Left lung (tissue), 10 donors: ENCODE data around the gene DISC1. TPM values are rescaled to one million over a fixed set of nuclear protein-coding genes. Genes with fewer than 3 reads are reported as not detected.

ENCODE experiments used
- ATAC-seq: fragments of 200-7000 bp; cut with Tn5 transposase; one replicate; pipeline ENCODE4 v1.9.1; 2020; ENCODE audit warnings: moderate library complexity
- DNase-seq, 4 donors: peaks; one replicate each; pipeline ENCODE4 v3.0.0-alpha.2; 2013 to 2020
- H3K27ac ChIP-seq, 2 donors: fragments of 200-600 bp; sonication (generic) in 1 of 2; one replicate each; pipeline versions ENCODE4 v1.5.0 to v1.8.0; 2020 to 2021
- H3K27me3 ChIP-seq, 2 donors: fragments of 200-600 bp; sonication (generic) in 1 of 2; one replicate each; pipeline versions ENCODE4 v1.5.0 to v1.8.0; 2020 to 2021
- H3K36me3 ChIP-seq, 2 donors: fragments of 200-600 bp; sonication (generic) in 1 of 2; one replicate each; pipeline versions ENCODE4 v1.5.0 to v1.8.0; 2020 to 2021
- H3K4me1 ChIP-seq, 2 donors: fragments of 200-600 bp; one replicate each; pipeline ENCODE4 v1.8.0; 2021
- H3K4me3 ChIP-seq, 2 donors: fragments of 200-600 bp; sonication (generic) in 1 of 2; one replicate each; pipeline versions ENCODE4 v1.5.0 to v1.8.0; 2020 to 2021; ENCODE audit warnings: mild to moderate bottlenecking in 1 of 2
- H3K9me3 ChIP-seq, 2 donors: fragments of 200-600 bp; sonication (generic) in 1 of 2; one replicate each; pipeline versions ENCODE4 v1.5.0 to v1.8.0; 2020 to 2021
- CTCF ChIP-seq, 2 donors: fragments of 200-600 bp; sonication (generic) in 1 of 2; IDR thresholded peaks; one replicate each; pipeline versions ENCODE4 v1.5.0 to v1.8.0; 2021; ENCODE audit warnings: antibody characterized with exemption in 2 of 2
- intact Hi-C, 2 donors: fragments of 100-400 bp; cut with DNase I; formaldehyde crosslinking; loops; one replicate each; pipeline versions ENCODE4 v1.11.2 to v1.14.2; 2022
- polyA plus RNA-seq, 6 donors: library from polyadenylated mRNA; unstranded; fragments of 120-200 nt; gene quantifications; one replicate each; pipeline ENCODE4 v1.2.1, GENCODE V29; 2013; ENCODE audit not compliant: insufficient read length in 6 of 6
- total RNA-seq, 2 donors: library from RNA; stranded (reverse); fragmentation: NEBNext Ultra II Directional; extraction: Animal tissue kit (Norgen Biotek cat#: 25700); gene quantifications; one replicate each; pipeline ENCODE4 v1.2.1, GENCODE V29; 2021
- donor health status: DM: no; HTN: yes; CAD: no.
- donor health status: DM: no; HTN: no; CAD: no.

DISC1 gene
- total and polyA plus RNA-seq, 8 donors, result 3.9 to 11.7 (median 10.5) TPM

GRCh38 chr1:231887866-231888265 is 261.3 kb downstream of the DISC1 start:
- Histone ChIP-seq H3K4me3 (no peak overlapping the region), H3K27me3 (no peaks in the 10 kb centered on the region), H3K36me3 (no peaks in the 10 kb centered on the region), H3K4me1 (no peaks in the 10 kb centered on the region), H3K27ac (no peak overlapping the region), H3K9me3 (no peaks in the 10 kb centered on the region)
- TF ChIP-seq CTCF (IDR thresholded peaks at IDR 0.05), result no peak
- ATAC-seq (no peak), DNase-seq (no peak)
- intact Hi-C loops, result no loop called here

- Histone ChIP-seq H3K27ac (no peak overlapping the region), H3K4me3 (no peak overlapping the region), H3K36me3 (no peaks in the 10 kb centered on the region), H3K4me1 (no peaks in the 10 kb centered on the region), H3K9me3 (peaks cover 0 to 4% of the 10 kb centered on the region in 2 donors), H3K27me3 (no peaks in the 10 kb centered on the region)
- no peak for ATAC-seq
- TF ChIP-seq CTCF (IDR thresholded peaks at IDR 0.05), result no peak
- intact Hi-C loops, result no loop called here
- no peak for DNase-seq
Observed at GRCh38 chr1:231890791-231891190, 264.2 kb downstream of the DISC1 start.

GRCh38 chr1:231893400-231894102 is 267.0 kb downstream of the DISC1 start:
- Histone ChIP-seq H3K27ac (no peak overlapping the region), H3K9me3 (peaks cover 0 to 4% of the 10 kb centered on the region in 2 donors), H3K36me3 (no peaks in the 10 kb centered on the region), H3K27me3 (no peaks in the 10 kb centered on the region), H3K4me1 (no peaks in the 10 kb centered on the region), H3K4me3 (no peak overlapping the region)
- ATAC-seq (no peak), DNase-seq (no peak)
- TF ChIP-seq CTCF (IDR thresholded peaks at IDR 0.05), result no peak
- intact Hi-C loops, result no loop called here

GRCh38 chr1:231896806-231897205 is 270.2 kb downstream of the DISC1 start:
- Histone ChIP-seq H3K27ac (no peak overlapping the region), H3K9me3 (peaks cover 0 to 4% of the 10 kb centered on the region in 2 donors), H3K27me3 (no peaks in the 10 kb centered on the region), H3K4me1 (no peaks in the 10 kb centered on the region), H3K4me3 (no peak overlapping the region), H3K36me3 (no peaks in the 10 kb centered on the region)
- no peak for DNase-seq
- TF ChIP-seq CTCF (IDR thresholded peaks at IDR 0.05), result no peak
- ATAC-seq, result no peak
- intact Hi-C loops, result no loop called here

- DNase-seq (no peak), ATAC-seq (no peak)
- Histone ChIP-seq H3K36me3 (no peaks in the 10 kb centered on the region), H3K27me3 (no peaks in the 10 kb centered on the region), H3K4me3 (no peak overlapping the region), H3K9me3 (no peaks in the 10 kb centered on the region), H3K27ac (no peak overlapping the region), H3K4me1 (no peaks in the 10 kb centered on the region)
- no peak for TF ChIP-seq CTCF (IDR thresholded peaks at IDR 0.05)
- intact Hi-C loops, result no loop called here
Observed at GRCh38 chr1:231899046-231899445, 272.5 kb downstream of the DISC1 start.
